GM23248 (cell line): ENCODE results near the gene LYRM4.

ENCODE experiments used
- EZH2 ChIP-seq: fragments of 200-600 bp; sonication (generic); IDR thresholded peaks from 2 replicates; pipeline ENCODE4 v1.6.1; 2018; ENCODE audit warnings: antibody characterized with exemption, mild to moderate bottlenecking; ENCODE audit not compliant: insufficient read depth, poor library complexity, severe bottlenecking
- EZH2phosphoT487 ChIP-seq: fragments of 200-600 bp; sonication (generic); IDR thresholded peaks from 2 replicates; pipeline ENCODE4 v1.6.1; 2018; ENCODE audit warnings: antibody characterized with exemption, moderate library complexity, mild to moderate bottlenecking, low read depth; ENCODE audit not compliant: insufficient read depth

- no peak for TF ChIP-seq EZH2
- TF ChIP-seq EZH2phosphoT487 = no peak
Measured at GRCh38 chr6:5300206-5300764, 39.5 kb upstream of the LYRM4 start.
